ENCODE data around the gene MAML2.

The MAML2 gene

DNA sequence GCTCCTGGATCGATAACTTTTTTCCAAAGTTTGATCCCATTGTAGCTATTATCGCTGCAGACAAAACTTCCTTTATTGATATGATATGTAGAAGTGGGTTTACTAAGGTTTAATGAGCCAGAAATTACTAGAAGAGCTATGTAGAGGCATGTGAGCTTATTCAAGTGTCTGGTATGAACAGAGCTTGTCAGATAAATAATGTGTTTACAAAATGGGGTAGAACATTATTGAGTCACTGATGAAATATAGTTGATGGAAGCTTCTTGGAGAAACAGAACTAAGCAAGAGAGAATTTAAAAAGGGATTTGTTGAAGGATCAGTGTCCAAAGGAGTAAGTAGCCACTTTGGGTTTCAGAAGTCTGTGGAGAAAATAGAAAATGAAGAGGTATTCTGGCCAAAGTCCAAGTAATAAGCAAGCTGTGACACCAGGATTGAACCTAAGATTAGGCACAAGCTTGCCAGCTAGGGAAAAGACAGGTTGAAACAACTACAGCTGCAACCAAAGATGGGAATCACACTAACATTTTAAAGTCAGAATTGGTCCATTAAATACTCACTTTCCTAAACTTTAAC is 104.3 kb downstream of the MAML2 start:
- Histone ChIP-seq H3K27me3 (ENCODE audit: insufficient read depth, poor library complexity, severe bottlenecking) (no peaks in the 10 kb centered on the region), H3K27ac (replicated peaks) (no peak overlapping the region), H3K4me3 (replicated peaks; ENCODE audit: insufficient read depth, low read length) (no peak overlapping the region)
- DNase-seq (ENCODE audit: low read depth in 1 of 2, low spot score in 1 of 2): no peak
- TF ChIP-seq, protein P1, sequence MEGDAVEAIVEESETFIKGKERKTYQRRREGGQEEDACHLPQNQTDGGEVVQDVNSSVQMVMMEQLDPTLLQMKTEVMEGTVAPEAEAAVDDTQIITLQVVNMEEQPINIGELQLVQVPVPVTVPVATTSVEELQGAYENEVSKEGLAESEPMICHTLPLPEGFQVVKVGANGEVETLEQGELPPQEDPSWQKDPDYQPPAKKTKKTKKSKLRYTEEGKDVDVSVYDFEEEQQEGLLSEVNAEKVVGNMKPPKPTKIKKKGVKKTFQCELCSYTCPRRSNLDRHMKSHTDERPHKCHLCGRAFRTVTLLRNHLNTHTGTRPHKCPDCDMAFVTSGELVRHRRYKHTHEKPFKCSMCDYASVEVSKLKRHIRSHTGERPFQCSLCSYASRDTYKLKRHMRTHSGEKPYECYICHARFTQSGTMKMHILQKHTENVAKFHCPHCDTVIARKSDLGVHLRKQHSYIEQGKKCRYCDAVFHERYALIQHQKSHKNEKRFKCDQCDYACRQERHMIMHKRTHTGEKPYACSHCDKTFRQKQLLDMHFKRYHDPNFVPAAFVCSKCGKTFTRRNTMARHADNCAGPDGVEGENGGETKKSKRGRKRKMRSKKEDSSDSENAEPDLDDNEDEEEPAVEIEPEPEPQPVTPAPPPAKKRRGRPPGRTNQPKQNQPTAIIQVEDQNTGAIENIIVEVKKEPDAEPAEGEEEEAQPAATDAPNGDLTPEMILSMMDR (IDR thresholded peaks at IDR 0.05; ENCODE audit: insufficient read depth, low read length): no peak
- TF ChIP-seq POLR2AphosphoS5 (IDR thresholded peaks at IDR 0.05; ENCODE audit: low read depth) (no peak), REST (IDR thresholded peaks at IDR 0.05; ENCODE audit: insufficient replicate concordance, low read depth) (no peak), SPI1 (IDR thresholded peaks at IDR 0.05; ENCODE audit: borderline replicate concordance, low read depth) (no peak), GABPA (IDR thresholded peaks at IDR 0.05; ENCODE audit: low read depth) (no peak)

GRCh38 chr11:96237766-96238266 is 105.2 kb downstream of the MAML2 start:
- Histone ChIP-seq H3K27ac (replicated peaks) (no peak overlapping the region), H3K27me3 (ENCODE audit: insufficient read depth, poor library complexity, severe bottlenecking) (no peaks in the 10 kb centered on the region), H3K4me3 (replicated peaks; ENCODE audit: insufficient read depth, low read length) (no peak overlapping the region)
- TF ChIP-seq GABPA (IDR thresholded peaks at IDR 0.05; ENCODE audit: low read depth): no peak
- DNase-seq (ENCODE audit: low read depth in 1 of 2, low spot score in 1 of 2): no peak

GRCh38 chr11:96235751-96236150 is 107.2 kb downstream of the MAML2 start:
- H3K27ac ChIP-seq (replicated peaks): no peak overlapping the region
- H3K4me3 ChIP-seq (replicated peaks; ENCODE audit: insufficient read depth, low read length): no peak overlapping the region
- no peaks in the 10 kb centered on the region for H3K27me3 ChIP-seq (ENCODE audit: insufficient read depth, poor library complexity, severe bottlenecking)
- DNase-seq (ENCODE audit: low read depth in 1 of 2, low spot score in 1 of 2): no peak
- TF ChIP-seq REST (IDR thresholded peaks at IDR 0.05; ENCODE audit: insufficient replicate concordance, low read depth): no peak
- TF ChIP-seq POLR2AphosphoS5 (IDR thresholded peaks at IDR 0.05; ENCODE audit: low read depth): no peak

DNA sequence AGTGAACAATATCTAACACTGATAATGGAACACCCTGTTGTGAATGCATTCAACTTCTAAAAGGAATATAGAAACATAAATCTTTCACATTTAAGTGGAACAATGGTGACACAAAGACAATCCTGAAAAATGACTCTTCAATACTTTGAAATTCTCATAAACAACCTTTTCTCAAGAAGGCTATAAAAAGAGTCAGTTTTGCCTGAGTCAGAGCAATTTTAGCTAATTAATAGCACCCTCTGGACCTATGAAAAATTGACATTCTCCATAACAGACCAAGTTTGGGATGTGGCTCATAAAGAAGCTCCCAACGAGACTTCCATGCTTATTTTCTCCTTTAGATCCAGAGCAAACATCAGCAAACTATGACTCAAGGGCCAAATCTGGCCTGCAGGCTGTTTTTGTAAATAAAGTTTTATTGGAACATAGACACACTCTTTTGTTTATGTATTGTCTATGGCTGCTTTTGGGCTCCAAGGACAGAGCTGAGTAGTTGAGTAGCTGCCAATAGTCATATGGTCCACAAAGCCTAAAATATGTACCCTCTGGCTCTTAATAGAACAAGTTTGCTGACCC is 108.0 kb downstream of the MAML2 start:
- H3K4me3 ChIP-seq (replicated peaks; ENCODE audit: insufficient read depth, low read length): no peak overlapping the region
- TF ChIP-seq SPI1 (IDR thresholded peaks at IDR 0.05; ENCODE audit: borderline replicate concordance, low read depth): no peak
- TF ChIP-seq POLR2AphosphoS5 (IDR thresholded peaks at IDR 0.05; ENCODE audit: low read depth): no peak
- DNase-seq (ENCODE audit: low read depth in 1 of 2, low spot score in 1 of 2): no peak
- no peak overlapping the region for H3K27ac ChIP-seq (replicated peaks)
- no peaks in the 10 kb centered on the region for H3K27me3 ChIP-seq (ENCODE audit: insufficient read depth, poor library complexity, severe bottlenecking)

DNA sequence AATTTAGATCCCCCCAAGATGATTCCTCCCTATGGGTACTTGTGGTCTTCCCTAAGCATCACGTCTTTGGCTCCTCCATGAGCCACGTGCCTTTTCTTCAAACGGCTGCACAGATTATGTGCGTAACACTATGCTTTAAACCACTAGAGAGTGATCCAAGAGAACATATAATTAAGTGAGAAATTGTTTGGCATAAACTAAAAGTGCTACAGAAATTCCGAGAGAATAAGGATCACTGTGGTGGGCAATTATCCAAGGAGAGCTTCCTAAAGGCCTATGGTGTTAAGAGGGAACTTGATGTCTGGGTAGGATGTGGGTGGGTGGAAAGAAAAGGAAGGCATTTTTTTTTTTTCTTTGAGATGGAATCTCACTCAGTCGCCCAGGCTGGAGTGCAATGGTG is 110.9 kb downstream of the MAML2 start:
- Histone ChIP-seq H3K27me3 (ENCODE audit: insufficient read depth, poor library complexity, severe bottlenecking) (no peaks in the 10 kb centered on the region), H3K4me3 (replicated peaks; ENCODE audit: insufficient read depth, low read length) (no peak overlapping the region), H3K27ac (replicated peaks) (no peak overlapping the region)
- no peak for DNase-seq (ENCODE audit: low read depth in 1 of 2, low spot score in 1 of 2)
- no peak for TF ChIP-seq POLR2AphosphoS5 (IDR thresholded peaks at IDR 0.05; ENCODE audit: low read depth)
- no peak for TF ChIP-seq GABPA (IDR thresholded peaks at IDR 0.05; ENCODE audit: low read depth)

- H3K27ac ChIP-seq (replicated peaks): peak overlapping the region; percentile 55
- no peak overlapping the region for H3K4me3 ChIP-seq (replicated peaks; ENCODE audit: insufficient read depth, low read length)
- DNase-seq (ENCODE audit: low read depth in 1 of 2, low spot score in 1 of 2): peak in 1 of 2 experiments; percentile 72
- H3K27me3 ChIP-seq (ENCODE audit: insufficient read depth, poor library complexity, severe bottlenecking): no peaks in the 10 kb centered on the region
- TF ChIP-seq REST (IDR thresholded peaks at IDR 0.05; ENCODE audit: insufficient replicate concordance, low read depth) (no peak), POLR2AphosphoS5 (IDR thresholded peaks at IDR 0.05; ENCODE audit: low read depth) (no peak), GABPA (IDR thresholded peaks at IDR 0.05; ENCODE audit: low read depth) (no peak), SPI1 (IDR thresholded peaks at IDR 0.05; ENCODE audit: borderline replicate concordance, low read depth) (peak; percentile 97)
- TF ChIP-seq, protein P1 (IDR thresholded peaks at IDR 0.05; ENCODE audit: insufficient read depth, low read length): no peak
Observed at GRCh38 chr11:96230686-96231085, 112.3 kb downstream of the MAML2 start.

Measured in HL-60 (cell line).